Right lobe of liver (tissue), 4 donors: ENCODE measurements around the gene DDX17.

Source experiments
- CTCF ChIP-seq, 4 donors: fragments of 200-600 bp in 3 of 4; fragments of 450-650 bp in 1 of 4; IDR thresholded peaks; one replicate each; pipeline versions ENCODE4 v1.5.1 to v1.8.0; 2016 to 2022; ENCODE audit warnings: antibody characterized with exemption in 4 of 4, mild to moderate bottlenecking in 2 of 4
- POLR2A ChIP-seq: fragments of 450-650 bp; IDR thresholded peaks from one replicate; pipeline ENCODE4 v1.6.1; 2017; ENCODE audit warnings: antibody characterized with exemption, mild to moderate bottlenecking
- donor health status: DM: no; HTN: no; CAD: no.
- donor health status: DM: no; HTN: no; CAD: no.
- donor health status: DM: no; HTN: yes; CAD: no.

- TF ChIP-seq CTCF (IDR thresholded peaks at IDR 0.05): no peak
- no peak for TF ChIP-seq POLR2A
These were observed 482 bp downstream of the DDX17 start for GRCh38 chr22:38505541-38506117.
